HG02840 (cell line): ENCODE data around the gene PRSS21.

ENCODE experiments used
- ATAC-seq: cut with Tn5 transposase; IDR thresholded peaks from one replicate; pipeline ENCODE4 v1.9.1; 2021; ENCODE audit warnings: mild to moderate bottlenecking, moderate library complexity, moderate number of reproducible peaks; ENCODE audit not compliant: unreplicated experiment, low FRiP score

PRSS21 gene

GRCh38 chr16:2858245-2859025, 41.4 kb downstream of the PRSS21 start:
- ATAC-seq, result no peak

GRCh38 chr16:2859686-2860265, 42.7 kb downstream of the PRSS21 start:
- no peak for ATAC-seq

- ATAC-seq, result no peak
These were observed 44.0 kb downstream of the PRSS21 start for GRCh38 chr16:2860826-2861567.

- ATAC-seq, result no peak
These were observed 48.6 kb downstream of the PRSS21 start for GRCh38 chr16:2865651-2866050.

GRCh38 chr16:2866431-2866830, 49.4 kb downstream of the PRSS21 start:
- no peak for ATAC-seq

GRCh38 chr16:2867661-2867986, 50.6 kb downstream of the PRSS21 start:
- no peak for ATAC-seq

GRCh38 chr16:2867987-2868789, 51.2 kb downstream of the PRSS21 start:
- peak; percentile 85 for ATAC-seq
